Fibroblast of the aortic adventitia (primary cell): ENCODE results near the gene SIAE. TPM values are rescaled to one million over a fixed set of nuclear protein-coding genes. Genes with fewer than 3 reads are reported as not detected.

Source experiments
- DNase-seq: peaks from one replicate; pipeline ENCODE4 v3.0.0-alpha.2; 2010; ENCODE audit warnings: low read depth
- H3K4me3 ChIP-seq: 2 replicates; pipeline ENCODE4 v1.5.1; 2011; ENCODE audit warnings: low read depth, mild to moderate bottlenecking, control low read depth, low read length, moderate library complexity
- total RNA-seq: library from RNA; depleted of rRNA; stranded (reverse); fragments of >200 nt; gene quantifications from 2 replicates; pipeline ENCODE4 v1.2.3, GENCODE V29; 2012; ENCODE audit warnings: low replicate concordance
- TF ChIP-seq, protein P1 (sequence below): IDR thresholded peaks from 2 replicates; pipeline ENCODE4 v1.5.1; 2011; ENCODE audit warnings: mild to moderate bottlenecking, low read length, control low read depth, inconsistent platforms; ENCODE audit not compliant: insufficient read depth

Gene SIAE
- total RNA-seq, 1 donor = 15.1 TPM

DNA sequence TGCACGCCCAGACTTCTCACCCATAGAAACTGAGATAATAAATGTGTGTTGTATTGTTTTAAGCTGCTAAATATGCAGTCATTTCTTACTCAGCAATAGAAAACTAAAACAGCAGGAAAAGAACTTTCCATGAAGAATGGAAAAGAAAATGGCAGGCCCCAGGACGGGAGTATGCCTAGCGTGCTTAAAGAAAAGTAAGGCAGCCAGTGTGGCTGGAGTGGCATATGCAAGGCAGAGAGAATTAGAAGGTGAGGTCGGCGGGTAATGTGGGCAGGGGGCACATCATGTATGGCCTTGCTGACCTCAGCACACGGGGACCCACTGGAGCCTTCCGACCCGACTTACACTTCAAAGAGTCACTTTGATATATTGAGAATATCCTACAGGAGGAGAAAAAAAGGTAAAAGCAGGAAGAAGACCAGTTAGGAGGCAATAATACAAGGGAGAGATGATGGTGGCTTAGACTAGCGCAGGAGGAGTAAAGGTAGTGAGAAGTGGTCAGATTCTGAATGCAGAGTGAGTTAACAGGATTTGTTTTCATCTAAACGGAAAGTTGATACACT is 30.4 kb downstream of the SIAE start:
- TF ChIP-seq, protein P1, sequence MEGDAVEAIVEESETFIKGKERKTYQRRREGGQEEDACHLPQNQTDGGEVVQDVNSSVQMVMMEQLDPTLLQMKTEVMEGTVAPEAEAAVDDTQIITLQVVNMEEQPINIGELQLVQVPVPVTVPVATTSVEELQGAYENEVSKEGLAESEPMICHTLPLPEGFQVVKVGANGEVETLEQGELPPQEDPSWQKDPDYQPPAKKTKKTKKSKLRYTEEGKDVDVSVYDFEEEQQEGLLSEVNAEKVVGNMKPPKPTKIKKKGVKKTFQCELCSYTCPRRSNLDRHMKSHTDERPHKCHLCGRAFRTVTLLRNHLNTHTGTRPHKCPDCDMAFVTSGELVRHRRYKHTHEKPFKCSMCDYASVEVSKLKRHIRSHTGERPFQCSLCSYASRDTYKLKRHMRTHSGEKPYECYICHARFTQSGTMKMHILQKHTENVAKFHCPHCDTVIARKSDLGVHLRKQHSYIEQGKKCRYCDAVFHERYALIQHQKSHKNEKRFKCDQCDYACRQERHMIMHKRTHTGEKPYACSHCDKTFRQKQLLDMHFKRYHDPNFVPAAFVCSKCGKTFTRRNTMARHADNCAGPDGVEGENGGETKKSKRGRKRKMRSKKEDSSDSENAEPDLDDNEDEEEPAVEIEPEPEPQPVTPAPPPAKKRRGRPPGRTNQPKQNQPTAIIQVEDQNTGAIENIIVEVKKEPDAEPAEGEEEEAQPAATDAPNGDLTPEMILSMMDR = no peak
- no peak for DNase-seq
- peak overlapping the region; percentile 29 for H3K4me3 ChIP-seq

DNA sequence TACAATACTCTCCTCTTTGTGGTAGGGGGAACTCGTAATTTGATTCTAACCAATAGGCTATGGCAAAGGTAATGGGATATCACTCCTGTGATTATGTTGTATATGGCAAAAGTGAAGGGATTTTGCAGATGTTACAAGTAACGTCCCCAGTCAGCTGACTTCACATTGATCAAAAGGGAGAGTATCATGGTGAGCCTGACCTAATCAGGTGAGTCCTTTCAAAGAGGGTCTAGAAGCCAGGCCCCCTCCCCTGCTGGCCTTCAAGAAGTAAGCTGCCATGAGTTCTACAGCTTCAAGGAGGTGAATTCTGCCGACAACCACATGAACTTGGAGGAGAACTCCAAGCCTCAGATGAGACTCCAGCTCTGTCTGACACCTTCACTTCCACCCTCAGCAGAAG is 30.9 kb downstream of the SIAE start:
- TF ChIP-seq, protein P1 = no peak
- H3K4me3 ChIP-seq = no peak overlapping the region
- DNase-seq = no peak

DNA sequence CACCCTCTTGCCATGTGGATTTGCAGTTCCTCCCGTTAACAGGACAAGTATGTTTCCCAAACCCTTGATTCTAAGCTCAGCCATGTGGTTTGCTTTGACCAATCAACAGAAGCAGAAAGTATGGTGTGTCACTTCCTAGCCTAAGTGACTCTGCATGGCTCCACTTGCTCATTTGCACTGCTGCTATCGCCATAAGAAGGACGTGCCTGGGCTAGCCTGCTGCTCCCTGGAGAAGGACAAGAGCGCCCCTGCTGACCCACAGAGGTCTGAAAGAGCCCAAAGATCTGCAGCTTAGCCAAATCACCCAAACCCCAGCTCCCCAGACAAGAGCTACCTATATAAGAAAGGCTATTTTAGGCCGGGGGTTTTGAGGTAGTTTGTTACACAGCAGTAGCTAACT is 32.9 kb downstream of the SIAE start:
- no peak overlapping the region for H3K4me3 ChIP-seq
- TF ChIP-seq, protein P1 = no peak
- no peak for DNase-seq

DNA sequence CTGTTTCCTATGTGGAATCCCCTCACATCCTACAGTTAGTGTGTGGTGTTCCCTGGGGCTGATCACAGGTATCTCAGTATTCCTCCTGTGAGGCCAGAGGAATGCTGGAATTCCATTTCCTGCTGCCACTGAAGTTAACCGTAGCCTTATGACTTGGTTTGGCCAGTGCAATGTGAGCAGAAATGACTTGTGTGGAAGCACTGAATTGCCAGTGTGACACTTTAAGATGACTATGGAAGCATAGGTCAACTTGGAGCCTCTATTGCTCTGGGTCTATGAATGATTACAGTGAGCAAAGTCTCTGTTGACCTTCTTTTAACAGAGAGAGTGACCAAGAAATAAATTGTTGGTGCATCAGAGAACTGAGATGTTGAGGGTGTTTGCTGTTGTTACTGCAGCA is 34.4 kb downstream of the SIAE start:
- DNase-seq = no peak
- TF ChIP-seq, protein P1 = no peak
- no peak overlapping the region for H3K4me3 ChIP-seq

DNA sequence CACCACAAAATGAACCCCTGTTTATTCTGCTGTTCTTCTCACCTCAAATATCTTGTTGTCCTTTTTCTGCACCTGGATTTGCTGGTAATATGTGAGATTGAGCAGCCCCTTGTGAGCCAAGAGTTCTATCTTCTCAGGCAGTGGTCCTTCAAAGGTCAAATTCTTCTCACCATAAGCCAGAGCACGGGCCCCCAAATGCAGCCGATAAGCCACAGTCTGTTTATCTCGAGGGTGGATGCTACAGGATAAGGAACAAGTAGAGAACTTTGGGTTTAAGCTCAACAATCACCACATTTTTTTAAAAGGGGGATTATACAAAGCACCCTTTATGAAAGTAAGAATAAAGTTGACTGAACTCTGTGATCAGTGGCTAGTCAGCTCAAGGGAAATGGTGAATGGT is 35.0 kb downstream of the SIAE start:
- TF ChIP-seq, protein P1 = no peak
- no peak for DNase-seq
- no peak overlapping the region for H3K4me3 ChIP-seq

DNA sequence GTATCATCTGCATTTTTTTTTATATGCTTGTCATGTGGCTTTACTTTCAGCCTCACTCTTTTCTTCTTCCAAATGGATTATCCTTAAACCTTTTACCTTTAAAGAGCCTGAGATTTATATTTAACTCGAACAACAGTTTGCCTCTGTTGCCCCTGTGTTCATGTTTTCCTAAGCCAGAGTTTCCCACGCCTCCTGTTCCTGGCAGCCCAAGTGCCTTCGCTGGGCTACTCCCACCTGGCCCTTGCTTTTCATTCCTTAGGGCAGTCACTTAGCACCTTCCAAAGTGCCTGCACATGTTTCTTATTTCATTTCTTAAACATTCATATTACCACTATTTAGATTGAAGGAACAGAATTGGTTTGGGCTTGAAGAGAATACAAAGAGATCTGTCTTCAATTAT is 37.6 kb downstream of the SIAE start:
- no peak overlapping the region for H3K4me3 ChIP-seq
- DNase-seq = no peak
- TF ChIP-seq, protein P1 = no peak

DNA sequence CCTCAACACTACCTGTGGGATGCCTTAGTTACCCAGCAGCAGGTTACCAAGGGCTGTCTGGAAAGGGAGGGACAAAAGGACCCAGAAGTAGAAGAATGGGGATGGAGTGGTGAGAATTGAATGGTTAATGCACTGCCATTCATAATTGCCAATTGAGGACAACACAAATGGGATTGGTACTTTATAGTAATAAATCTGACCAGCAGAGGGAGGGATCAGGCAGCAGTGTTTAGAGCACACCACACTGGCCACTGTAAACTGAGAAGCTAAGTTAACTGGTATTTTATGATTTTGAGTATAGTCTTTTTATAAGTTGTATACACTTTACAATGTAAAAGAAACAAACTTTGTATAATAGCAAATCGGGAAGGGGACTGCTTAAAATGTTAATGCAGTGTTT is 40.2 kb downstream of the SIAE start:
- TF ChIP-seq, protein P1 = peak; percentile 28
- DNase-seq = no peak
- H3K4me3 ChIP-seq = no peak overlapping the region
